ENCODE data around the gene TSC22D2.

- no peak for TF ChIP-seq EP300 (IDR thresholded peaks at IDR 0.05; ENCODE audit: borderline replicate concordance)
- TF ChIP-seq RAD21 (IDR thresholded peaks at IDR 0.05; ENCODE audit: low read depth) = no peak
- TF ChIP-seq YY1 (IDR thresholded peaks at IDR 0.05; ENCODE audit: low read depth) = no peak
- TF ChIP-seq TAF1 (IDR thresholded peaks at IDR 0.05; ENCODE audit: low read depth) = no peak
- no peak for TF ChIP-seq NFIC (IDR thresholded peaks at IDR 0.05)
These were observed 44.7 kb upstream of the TSC22D2 start for GRCh38 chr3:150363420-150363819.
